DMS 273 (cell line): Measurements from ENCODE around the gene SLC50A1.

ENCODE experiments used
- DNase-seq: peaks from one replicate; lab custom pipeline; 2025; ENCODE audit not compliant: unreplicated experiment; lab: John Stamatoyannopoulos, UW

SLC50A1 gene

DNA sequence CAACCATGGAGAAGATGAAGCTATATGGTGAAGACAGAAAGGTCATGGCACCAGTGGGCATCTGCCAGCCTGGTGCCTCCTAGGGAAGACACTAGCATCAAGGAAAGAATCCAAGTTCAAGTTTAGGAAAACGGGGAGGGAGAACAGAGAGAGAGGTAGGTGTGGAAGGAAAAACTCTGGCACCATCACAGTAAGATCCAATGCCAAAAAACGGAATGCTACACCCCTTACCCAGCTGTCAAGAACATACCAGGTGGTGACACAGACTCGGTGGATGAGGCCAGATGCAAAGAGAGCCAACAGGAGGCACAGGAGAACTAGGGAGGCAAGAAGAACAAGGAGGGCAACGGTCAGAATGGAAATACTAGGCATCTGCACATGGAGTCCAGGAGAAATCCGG, 33.9 kb downstream of the SLC50A1 start:
- peak; percentile 41 for DNase-seq

DNA sequence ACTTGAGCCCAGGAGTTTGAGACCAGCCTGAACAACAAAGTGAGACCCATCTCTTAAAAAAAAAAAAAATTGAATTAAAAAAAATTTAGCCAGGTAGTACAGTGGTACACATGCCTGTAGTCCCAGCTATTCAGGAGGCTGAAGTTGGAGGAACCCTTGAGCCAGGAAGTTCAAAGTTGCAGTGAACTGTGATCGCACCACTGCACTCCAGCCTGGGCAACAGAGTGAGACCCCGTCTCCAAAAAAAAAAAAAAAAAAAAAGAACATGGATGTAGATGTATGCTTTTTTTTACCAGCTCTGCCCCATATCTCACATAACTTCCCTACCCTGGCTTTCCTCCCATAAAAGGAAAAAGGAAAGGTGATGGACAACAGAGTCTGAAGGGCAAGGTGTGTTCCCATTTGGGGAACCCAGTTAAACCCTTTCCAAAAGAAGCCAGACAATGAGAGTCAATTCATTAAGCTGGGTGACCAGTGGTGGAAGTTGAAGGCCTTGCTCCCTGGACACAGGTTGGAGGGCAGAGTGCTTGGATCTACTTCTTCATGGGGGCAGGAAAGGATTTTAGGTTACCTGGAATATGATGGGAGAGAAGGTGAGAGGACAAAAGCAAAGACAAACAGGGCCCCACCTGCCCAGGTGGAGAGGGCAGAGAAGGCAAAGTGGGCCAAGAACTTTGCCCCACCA, 34.6 kb downstream of the SLC50A1 start:
- no peak for DNase-seq

DNA sequence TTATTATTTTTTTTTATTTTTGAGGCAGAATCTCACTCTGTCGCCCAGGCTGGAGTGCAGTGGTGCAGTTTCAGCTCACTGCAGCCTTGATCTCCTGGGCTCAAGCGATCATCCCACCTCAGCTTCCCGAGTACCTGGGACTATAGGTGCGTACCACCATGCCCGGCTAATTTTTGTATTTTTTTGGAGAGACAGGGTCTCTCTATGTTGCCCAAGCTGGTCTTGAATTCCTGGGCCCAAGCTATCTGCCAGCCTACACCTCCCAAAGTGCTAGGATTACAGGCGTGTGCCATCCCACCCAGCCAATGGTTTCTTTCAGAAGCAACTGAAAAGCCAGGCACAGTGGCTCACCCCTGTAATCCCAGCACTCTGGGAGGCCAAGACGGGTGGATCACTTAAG, 35.2 kb downstream of the SLC50A1 start:
- no peak for DNase-seq

DNA sequence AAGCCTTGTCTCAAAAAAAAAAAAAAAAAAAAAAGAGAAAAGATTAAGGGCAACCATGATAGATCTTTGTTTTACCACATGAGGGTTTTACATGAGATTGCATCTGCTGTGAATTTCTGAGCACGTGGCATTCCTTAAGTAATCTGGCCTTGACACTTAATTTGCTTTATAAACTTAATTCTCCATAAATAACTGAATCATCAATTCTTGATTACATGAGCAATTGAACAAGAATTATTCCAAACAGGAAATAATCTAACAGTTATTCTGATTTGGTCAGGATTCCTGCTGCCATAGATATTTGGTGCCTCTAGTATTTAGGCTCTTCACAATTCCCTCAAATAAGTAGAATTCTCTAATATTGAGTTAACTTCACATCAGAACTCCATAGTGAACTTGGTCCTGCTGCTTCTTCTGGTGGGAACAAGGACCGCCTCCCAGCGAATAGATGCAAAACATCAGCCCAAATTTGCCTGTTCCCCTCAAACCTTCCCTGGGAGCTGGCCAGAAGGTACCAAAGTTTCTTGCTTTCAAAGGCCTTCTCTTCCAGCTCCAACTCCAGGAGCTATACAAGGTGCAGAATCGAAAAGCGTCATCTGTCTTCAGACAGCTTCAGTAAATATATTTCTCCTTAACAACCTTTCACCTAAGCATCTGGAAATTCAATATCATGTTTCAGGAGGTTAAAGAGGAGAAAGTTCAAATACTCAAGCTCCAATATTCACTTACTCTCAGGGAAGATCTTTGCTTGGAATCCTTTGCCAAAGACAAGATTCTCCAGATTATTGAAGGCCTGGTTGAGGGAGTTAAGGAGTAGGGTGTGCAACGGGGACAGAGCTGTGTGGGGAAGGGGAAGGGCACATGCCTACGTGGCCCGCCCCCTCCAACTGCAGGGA, 36.4 kb downstream of the SLC50A1 start:
- DNase-seq: no peak

DNA sequence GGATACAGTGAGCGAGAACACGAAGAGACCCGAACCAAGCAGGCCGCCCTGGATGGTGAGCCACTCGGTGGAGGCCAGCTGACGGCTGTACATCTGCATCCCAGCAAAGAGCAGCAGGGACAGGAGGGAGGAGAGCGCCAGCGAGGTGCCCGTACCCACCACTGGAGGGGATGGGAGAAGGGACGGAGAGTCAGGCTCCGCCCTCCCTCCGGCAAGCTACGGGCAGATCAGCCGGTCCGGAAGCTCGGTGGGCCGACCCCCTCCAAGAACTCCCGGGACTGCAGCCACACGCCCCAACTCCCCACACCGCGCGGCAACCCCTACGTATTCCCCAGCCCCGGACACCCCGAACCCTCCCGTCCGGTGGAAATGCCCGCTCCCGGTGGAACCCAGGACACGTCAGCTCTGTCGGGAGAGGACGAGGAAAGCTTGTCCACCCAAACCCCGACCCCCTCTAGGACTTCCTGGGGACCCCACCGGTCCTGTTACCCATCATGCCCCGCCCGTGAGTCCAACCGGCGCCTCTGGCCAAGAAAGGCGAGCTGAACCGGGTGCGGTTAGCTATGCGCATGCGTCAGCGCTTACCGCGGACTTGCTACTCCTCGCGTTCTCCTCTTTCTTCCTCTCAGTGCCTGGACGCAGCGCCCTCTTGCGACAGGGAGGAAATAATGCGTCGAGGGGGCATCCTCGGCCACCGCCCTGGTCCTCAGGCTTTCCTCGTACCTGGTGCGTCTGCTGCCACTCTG, 37.3 kb downstream of the SLC50A1 start, which contains the start of gene KRTCAP2:
Gene KRTCAP2 (minus strand): TSS at position 573 of the 746 bp plus-strand sequence. CDS start 80 bp downstream, at position 493.
- peak; percentile 98 for DNase-seq

DNA sequence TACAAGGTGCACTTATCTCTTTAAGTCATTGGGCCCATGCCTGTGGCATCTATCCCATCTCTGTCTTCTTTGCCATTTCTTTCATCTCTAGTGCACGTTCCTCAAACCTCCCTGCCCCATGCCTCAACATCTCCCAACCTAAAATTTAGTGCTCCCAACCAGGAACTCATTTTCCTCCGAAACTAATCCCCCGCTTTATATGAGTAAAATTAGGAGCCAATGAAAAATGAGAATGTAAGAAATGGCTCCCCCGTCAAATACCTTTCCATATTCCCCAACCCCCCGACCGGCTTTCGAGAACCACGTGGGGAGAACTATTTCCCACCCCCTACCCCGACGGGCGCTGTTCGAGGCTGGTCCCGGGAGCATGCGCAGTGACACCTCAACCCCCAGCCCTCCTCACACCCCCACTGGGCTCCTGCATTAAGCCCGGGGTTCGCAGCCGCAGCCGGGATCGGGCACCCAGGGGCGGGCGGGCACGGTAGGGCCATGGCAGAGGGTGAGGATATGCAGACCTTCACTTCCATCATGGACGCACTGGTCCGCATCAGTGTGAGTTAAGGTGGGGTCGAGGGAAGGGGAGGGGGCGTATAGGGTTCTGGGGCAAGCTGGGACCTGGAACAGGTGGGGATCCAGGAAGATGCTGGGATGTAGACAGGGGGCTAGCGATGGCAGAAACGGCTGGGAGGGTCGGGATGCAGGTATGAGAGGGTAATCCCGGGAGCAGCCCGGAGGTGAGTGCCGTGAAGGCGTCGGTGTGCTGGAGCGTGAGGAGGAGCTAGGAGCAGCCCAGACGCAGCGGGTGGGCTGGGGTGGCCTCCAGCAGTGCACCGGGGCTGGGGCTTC, 38.0 kb downstream of the SLC50A1 start, which contains the start of gene TRIM46:
Gene TRIM46 (plus strand): TSS at position 372 of the 846 bp plus-strand sequence. CDS start 118 bp downstream, at position 490.
- DNase-seq: peak; percentile 75

DNA sequence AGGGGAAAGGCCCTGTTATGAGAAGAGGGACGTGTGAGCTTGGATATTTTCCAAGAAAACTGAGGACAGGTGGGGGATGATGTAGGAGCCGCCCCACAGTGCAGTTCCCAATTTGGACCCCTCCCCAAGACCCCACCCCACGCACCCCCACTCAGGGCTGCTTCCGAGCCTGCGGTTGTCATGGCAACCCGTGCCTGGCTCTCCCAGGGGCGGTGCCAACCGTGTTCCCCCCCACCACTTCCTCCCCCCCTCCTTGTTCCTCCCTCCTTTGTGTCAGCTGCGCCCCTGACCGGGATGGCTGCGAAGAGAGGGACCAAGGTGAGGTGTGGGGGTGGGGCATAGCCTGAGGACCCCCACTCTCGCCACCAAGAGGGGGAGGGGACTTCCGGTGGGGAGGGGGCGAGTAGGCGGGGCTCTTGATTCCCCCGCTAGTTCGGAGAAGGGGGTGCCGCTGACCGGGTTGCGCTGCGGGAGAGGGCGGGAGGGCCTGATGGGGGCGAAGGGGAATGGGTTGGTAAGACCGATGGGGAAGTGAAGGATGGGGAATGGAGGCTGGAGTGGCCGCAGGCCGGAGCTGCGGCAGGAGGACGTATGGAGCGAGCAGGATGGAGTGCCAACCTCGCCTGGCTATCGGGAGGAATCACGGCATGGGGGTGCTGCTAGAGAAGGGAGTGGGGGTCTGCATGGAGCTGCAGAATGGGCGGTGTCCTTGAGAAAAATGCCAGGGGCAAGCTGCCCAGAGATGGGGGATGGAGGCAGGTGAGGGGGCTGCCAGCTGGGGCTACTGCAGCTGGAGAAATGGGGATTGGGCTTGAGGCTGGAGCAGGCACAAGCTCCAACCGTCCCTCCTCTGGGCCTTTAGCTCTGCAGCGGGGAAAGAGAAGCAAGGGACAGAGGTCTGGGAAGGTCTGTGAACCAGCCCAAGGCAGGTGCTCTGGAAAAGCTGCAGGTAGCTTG, 39.0 kb downstream of the SLC50A1 start:
- peak; percentile 66 for DNase-seq

DNA sequence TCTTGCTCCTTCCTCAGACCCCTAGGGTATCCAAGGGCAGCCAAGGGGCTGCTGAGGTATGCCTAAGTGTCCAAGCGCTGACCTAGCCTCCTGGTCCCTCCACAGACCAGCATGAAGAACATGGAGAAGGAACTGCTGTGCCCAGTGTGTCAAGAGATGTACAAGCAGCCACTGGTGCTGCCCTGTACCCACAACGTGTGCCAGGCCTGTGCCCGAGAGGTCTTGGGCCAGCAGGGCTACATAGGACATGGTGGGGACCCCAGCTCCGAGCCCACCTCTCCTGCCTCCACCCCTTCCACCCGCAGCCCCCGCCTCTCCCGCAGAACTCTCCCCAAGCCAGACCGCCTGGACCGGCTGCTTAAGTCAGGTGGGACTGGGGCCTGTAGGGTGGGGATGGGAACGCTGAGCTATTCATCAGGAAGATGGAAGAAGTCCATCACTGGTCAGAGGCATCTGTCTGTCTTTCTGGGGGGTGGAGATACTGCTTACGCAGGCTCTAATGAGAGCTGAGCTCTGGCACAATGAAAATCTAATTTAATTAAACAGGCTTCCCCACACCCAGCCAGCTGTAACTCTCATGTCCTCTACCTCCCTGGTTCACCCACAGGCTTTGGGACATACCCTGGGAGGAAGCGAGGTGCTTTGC, 39.8 kb downstream of the SLC50A1 start:
- no peak for DNase-seq

DNA sequence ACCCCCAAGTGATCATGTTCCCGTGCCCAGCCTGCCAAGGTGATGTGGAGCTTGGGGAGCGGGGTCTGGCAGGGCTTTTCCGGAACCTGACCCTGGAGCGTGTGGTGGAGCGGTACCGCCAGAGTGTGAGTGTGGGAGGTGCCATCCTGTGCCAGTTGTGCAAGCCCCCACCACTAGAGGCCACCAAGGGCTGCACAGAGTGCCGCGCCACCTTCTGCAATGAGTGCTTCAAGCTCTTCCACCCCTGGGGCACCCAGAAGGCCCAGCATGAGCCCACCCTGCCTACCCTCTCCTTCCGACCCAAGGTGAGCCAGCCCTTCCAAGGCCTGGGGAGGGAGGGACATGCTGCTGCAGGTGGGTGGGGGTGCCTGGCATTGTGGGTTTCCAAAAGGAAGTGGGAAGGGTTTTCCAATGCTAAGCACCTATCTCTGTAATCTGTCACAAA, 40.3 kb downstream of the SLC50A1 start:
- peak; percentile 61 for DNase-seq

DNA sequence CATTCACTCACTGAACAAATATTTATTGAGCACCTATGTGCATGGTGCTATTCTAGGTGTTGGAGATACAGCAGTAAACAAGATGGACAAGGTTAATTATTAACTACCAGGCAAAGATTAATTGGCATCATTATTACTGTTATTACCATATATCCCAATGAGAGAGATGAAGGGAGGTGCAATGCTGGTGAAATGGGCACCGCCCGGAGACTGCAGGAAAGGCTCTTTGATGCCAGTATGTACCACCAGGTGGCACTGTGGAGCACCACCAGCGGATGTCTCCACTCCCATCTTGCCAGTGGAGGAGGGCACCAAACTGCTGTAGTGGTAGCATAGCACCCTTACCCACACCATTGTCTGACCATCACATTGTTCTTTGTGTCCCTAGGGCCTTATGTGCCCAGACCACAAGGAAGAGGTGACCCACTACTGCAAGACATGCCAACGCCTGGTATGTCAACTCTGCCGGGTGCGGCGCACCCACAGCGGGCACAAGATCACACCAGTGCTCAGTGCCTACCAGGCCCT, 41.0 kb downstream of the SLC50A1 start:
- DNase-seq: peak; percentile 92

DNA sequence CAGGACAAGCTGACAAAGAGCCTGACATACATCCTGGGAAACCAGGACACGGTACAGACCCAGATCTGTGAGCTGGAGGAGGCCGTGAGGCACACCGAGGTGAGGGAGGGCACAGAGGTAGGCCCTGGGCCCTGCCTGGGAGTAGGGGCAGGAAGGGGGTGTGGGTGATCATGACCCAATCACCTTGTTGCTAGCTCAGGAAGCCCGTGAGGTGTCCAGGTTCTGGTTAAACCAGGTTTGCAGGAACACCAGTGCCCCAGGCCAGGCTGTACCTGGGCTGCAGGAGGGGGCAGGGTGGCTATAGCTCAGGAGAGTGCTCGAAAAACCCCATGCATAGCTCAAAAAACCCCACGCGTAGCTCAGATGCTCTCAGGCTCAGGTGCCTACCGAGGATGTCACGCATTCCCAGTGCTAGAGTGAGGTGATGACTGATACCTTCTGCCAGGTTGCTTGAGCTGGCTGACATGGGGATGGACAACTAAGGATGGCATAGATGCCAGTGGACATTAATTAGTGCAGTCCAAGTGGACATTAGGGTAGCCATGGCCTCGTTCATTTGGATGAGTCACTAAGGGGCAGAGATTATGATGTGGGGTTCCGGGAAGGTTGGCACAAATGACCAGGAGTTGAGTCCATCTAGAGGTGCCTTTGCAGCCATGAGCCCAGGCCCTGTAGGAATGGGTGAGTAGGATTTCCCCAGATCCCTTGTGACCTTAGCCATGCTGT, 41.7 kb downstream of the SLC50A1 start:
- DNase-seq: no peak

DNA sequence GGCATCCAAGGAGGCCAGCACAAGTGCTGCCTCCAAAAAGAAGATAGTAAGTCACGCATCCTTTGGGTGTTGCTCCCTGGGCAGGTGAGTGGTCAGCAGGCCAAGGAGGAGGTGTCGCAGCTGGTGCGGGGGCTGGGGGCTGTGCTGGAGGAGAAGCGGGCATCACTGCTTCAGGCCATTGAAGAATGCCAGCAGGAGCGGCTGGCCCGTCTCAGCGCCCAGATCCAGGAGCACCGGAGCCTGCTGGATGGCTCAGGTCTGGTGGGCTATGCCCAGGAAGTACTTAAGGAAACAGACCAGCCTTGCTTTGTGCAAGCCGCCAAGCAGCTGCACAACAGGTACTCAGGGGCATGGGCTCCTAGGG, 42.2 kb downstream of the SLC50A1 start:
- DNase-seq: no peak

DNA sequence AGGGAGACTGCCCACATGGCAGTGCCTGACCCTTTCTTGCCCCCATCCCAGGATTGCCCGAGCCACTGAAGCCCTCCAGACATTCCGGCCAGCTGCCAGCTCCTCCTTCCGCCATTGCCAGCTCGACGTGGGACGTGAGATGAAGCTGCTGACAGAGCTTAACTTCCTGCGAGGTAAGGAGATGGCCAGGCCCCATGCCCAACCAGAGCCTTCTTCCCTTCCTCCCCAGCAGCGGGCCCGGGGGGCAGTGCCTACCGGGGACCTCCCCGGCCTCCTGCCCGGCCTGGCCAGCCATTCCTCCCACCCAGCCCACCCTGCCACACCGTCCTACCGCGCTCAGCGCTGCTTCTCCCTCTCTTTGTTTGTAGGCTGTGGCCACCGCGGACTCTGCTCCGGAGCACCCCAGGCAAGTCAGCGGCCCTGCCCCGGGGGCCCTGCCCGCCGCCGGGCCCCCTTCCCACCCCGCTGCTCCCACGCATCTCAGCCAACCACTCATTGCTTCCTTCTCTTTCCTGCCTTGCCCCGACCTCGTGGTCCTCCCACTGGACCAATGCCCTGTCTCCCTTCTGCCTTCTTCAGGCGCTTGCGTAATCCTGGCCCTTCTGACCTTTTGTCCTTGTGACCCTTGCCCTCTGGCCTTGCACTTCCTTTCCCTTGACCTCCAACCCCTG, 42.9 kb downstream of the SLC50A1 start:
- no peak for DNase-seq

DNA sequence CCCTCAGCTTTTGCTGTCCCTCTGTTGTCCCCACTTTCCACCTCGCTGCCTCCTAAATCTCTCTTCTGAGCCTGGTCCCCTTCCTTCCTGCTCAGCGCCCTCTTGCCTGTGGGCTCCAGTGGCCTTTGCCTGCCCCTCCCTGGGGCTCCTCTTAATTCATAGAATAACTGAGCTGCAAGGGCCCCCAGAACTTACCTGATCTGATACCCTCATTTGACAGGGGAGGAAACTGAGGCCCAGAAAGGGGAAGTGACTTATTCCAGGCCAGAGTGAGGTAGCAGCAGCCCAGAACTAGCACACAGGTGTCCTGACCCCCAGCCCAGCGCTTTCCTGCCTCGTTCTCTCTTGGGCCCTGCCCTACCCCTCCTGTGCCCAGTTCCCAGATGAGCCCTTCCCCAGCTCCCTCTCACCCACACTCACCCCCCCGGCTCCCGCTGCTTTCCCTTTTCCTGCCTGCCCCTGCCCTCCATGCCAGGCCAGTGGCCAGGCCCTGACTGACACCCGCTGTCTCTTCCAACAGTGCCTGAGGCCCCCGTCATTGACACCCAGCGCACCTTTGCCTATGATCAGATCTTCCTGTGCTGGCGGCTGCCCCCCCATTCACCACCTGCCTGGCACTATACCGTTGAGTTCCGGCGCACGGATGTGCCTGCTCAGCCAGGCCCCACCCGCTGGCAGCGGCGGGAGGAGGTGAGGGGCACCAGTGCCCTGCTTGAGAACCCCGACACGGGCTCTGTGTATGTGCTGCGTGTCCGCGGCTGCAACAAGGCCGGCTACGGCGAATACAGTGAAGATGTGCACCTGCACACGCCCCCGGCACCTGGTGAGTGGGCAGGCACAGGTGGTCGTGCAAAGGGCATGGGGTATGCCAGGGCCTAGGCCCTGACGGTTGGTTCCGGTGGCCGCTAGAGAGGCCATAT, 43.7 kb downstream of the SLC50A1 start:
- DNase-seq: no peak

DNA sequence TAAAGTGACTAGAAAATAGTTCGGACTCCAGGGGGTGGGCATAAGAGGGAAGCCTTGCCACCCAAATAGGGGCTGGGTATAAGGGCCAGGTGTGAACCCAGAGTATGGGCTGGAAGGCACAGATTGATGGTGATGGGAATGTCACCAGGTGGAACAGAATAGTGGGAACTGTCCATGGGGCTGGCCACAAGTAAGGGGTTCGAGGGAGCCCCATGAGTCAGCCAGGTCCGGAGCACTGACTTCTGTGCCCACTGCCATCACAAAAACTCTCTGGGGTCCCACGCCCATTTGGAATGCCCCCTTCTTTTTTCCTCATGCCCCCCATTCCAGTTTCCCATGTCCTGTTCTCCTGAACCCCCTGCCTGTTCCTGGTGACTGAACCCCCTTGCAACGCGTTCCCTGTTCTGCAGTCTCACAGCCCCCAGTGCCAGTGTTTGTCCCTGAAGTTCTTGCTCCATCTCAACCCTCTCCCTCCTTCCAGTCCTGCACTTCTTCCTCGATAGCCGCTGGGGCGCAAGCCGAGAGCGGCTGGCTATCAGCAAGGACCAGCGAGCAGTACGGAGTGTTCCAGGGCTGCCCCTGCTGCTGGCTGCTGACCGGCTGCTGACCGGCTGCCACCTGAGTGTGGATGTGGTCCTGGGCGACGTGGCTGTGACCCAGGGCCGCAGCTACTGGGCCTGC, 45.9 kb downstream of the SLC50A1 start:
- DNase-seq: no peak

DNA sequence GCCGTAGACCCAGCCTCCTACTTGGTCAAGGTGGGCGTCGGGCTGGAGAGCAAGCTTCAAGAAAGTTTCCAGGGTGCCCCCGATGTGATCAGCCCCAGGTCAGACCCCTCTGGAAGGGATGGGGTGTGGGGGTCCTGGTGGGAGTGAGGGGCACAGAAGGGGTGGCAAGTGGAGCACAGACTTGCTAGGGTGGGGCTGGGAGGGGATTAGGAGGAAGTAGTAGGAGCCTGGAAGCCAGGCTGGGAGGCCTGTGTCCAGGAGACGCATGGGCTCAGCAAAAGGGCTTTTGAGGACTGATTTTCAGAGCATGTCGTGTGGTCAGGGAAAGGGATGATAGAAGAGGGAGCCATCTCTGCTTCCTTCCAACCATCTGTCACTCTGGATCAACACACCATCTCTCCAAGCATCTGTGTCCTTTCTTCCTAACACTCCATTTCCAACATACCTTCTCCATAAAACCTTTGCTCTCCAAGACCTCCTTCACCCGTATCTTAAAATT, 46.4 kb downstream of the SLC50A1 start:
- DNase-seq: no peak
